PC-9 (cell line): ENCODE data around the gene CASQ1. TPM values are rescaled to one million over a fixed set of nuclear protein-coding genes. Genes with fewer than 3 reads are reported as not detected.

Experiments used
- BruUV-seq: library from RNA; stranded (reverse); fragments of 400-500 nt; replicated peaks from 2 replicates; lab custom pipeline; 2021; lab: Mats Ljungman, UMichigan
- CTCF ChIA-PET: fragments of 300-600 bp; sonication (Branson Sonifier 250); formaldehyde crosslinking; loops from one replicate; lab custom pipeline; 2022; ENCODE audit warnings: antibody characterized with exemption; lab: Charles Lee
- POLR2A ChIA-PET: fragments of 300-600 bp; sonication (Branson Sonifier 250); formaldehyde crosslinking; loops from one replicate; lab custom pipeline; 2022; ENCODE audit warnings: antibody characterized with exemption; ENCODE audit not compliant: unreplicated experiment; lab: Charles Lee
- DNase-seq, 2 experiments: peaks; one replicate each; pipeline versions ENCODE4 v3.0.0 to v3.0.0-alpha.2; 2015 to 2022; ENCODE audit warnings: mixed read lengths in 1 of 2
- H2AFZ ChIP-seq: fragments of 200-600 bp; sonication (generic); 2 replicates; pipeline ENCODE4 v1.8.1; 2017; ENCODE audit warnings: antibody characterized with exemption
- H3F3A ChIP-seq: fragments of 200-600 bp; sonication (generic); 2 replicates; pipeline ENCODE4 v1.8.1; 2017; ENCODE audit warnings: antibody characterized with exemption, mild to moderate bottlenecking, low read depth; ENCODE audit not compliant: insufficient read depth
- H3K27ac ChIP-seq: fragments of 200-600 bp; sonication (generic); 2 replicates; pipeline ENCODE4 v1.6.1; 2016; ENCODE audit warnings: mixed run types
- H3K27me3 ChIP-seq: fragments of 200-600 bp; sonication (generic); 2 replicates; pipeline ENCODE4 v1.6.1; 2016; ENCODE audit warnings: low read depth, mixed run types; ENCODE audit not compliant: insufficient read depth
- H3K36me3 ChIP-seq: fragments of 200-600 bp; sonication (generic); 2 replicates; pipeline ENCODE4 v1.6.1; 2016; ENCODE audit warnings: low read depth, mixed run types
- H3K4me1 ChIP-seq: fragments of 200-600 bp; sonication (generic); replicated peaks from 2 replicates; pipeline ENCODE4 v1.6.1; 2016; ENCODE audit warnings: mixed run types; ENCODE audit not compliant: insufficient read depth
- H3K4me2 ChIP-seq: fragments of 200-600 bp; sonication (generic); 2 replicates; pipeline ENCODE4 v1.6.1; 2017; ENCODE audit warnings: mixed run types
- H3K4me3 ChIP-seq: fragments of 200-600 bp; sonication (generic); 2 replicates; pipeline ENCODE4 v1.6.1; 2016; ENCODE audit warnings: mixed run types
- H3K79me2 ChIP-seq: fragments of 200-600 bp; sonication (generic); 2 replicates; pipeline ENCODE4 v1.6.1; 2017; ENCODE audit warnings: low read depth, mixed run types
- H3K9me2 ChIP-seq: fragments of 200-600 bp; sonication (generic); 2 replicates; pipeline ENCODE4 v1.8.1; 2017; ENCODE audit warnings: mild to moderate bottlenecking; ENCODE audit not compliant: insufficient read depth
- H3K9me3 ChIP-seq: fragments of 200-600 bp; sonication (generic); 2 replicates; pipeline ENCODE4 v1.8.1; 2016; ENCODE audit warnings: low read depth; ENCODE audit not compliant: insufficient read depth
- H4K20me1 ChIP-seq: fragments of 200-600 bp; sonication (generic); 2 replicates; pipeline ENCODE4 v1.8.1; 2017; ENCODE audit not compliant: insufficient read depth
- CTCF ChIP-seq: fragments of 200-600 bp; sonication (generic); conservative IDR thresholded peaks from 2 replicates; pipeline ENCODE4 v1.6.1; 2017; ENCODE audit warnings: mixed run types, antibody characterized with exemption, mild to moderate bottlenecking, moderate library complexity
- EZH2 ChIP-seq: fragments of 200-600 bp; sonication (generic); IDR thresholded peaks from 2 replicates; pipeline ENCODE4 v1.8.0; 2017; ENCODE audit warnings: antibody characterized with exemption, low read depth
- intact Hi-C: fragments of 100-400 bp; cut with micrococcal nuclease; formaldehyde crosslinking; loops from one replicate; pipeline ENCODE4 v1.10.0; 2022; ENCODE audit not compliant: unreplicated experiment
- total RNA-seq: library from RNA; stranded (reverse); gene quantifications from 2 replicates; pipeline ENCODE4 v1.2.3, GENCODE V29; 2021

CASQ1 gene
- total RNA-seq, 1 experiment from 2014 or later: not detected

DNA sequence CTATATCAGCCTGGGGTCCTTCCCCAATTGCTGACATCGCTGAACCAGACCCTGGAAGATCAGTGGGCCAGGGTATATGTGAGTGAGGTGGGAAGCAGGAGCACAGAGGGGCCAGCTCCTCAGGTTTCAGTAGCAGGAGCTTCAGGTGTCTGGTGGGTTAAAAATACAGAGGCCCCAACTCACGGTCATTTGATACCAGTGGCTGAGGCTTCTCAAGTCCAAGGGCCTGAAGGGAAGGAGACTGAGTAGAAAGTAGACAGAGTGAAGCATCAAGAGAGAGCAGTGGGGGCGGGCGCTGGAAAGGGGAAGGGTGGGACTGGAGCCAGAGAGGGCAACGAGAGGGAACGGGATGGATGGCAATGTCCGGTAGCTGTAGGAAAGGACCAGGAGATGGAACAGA, 2.0 kb upstream of the CASQ1 start:
- CTCF ChIA-PET: interaction anchor here (0.5 kb wide), 1 partner anchor 71 kb away, joined by 3 read pairs; no protein-coding TSS in a partner anchor
- no peaks in the 10 kb centered on the region for H3K27me3 ChIP-seq
- no peaks in the 10 kb centered on the region for H3K36me3 ChIP-seq
- no peaks in the 10 kb centered on the region for H3K79me2 ChIP-seq
- no peaks in the 10 kb centered on the region for H4K20me1 ChIP-seq
- no peak overlapping the region for H3K4me2 ChIP-seq
- no peak for DNase-seq
- H3K4me3 ChIP-seq: no peak overlapping the region
- POLR2A ChIA-PET: no interaction called here
- intact Hi-C loops: loop anchor here (1.0 kb wide), 1 partner anchor 74 kb away; no protein-coding TSS in a partner anchor
- no peak overlapping the region for H3K27ac ChIP-seq
- BruUV-seq: no TSS peak
- no peaks in the 10 kb centered on the region for H3K4me1 ChIP-seq
- TF ChIP-seq EZH2: no peak
- no peak for TF ChIP-seq CTCF
- no peaks in the 10 kb centered on the region for H3K9me2 ChIP-seq
- H2AFZ ChIP-seq: no peak overlapping the region
- no peaks in the 10 kb centered on the region for H3K9me3 ChIP-seq
- H3F3A ChIP-seq: no peaks in the 10 kb centered on the region

DNA sequence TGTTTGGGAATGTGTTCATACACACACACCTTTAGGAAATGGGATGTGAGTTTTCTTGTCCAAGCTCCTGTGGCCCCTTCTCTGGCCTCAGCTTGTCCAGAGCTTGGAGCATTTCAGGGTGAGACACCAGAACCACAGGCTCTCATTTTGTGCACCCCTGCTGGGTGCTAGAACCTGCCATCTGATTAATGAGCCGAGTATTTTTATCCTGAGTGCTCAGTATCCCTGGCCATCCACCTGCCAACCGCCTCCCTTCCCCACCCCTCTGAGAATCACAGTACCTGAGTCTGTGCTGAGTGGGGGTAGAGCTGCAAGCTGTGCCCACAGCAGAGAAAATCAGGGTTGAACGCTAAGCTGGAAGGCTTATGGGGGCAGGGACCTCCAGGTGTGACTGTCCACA, 1.4 kb downstream of the CASQ1 start:
- no peaks in the 10 kb centered on the region for H3K9me3 ChIP-seq
- no peaks in the 10 kb centered on the region for H3K27me3 ChIP-seq
- POLR2A ChIA-PET: no interaction called here
- DNase-seq: no peak
- no peaks in the 10 kb centered on the region for H3K4me1 ChIP-seq
- H3K36me3 ChIP-seq: no peaks in the 10 kb centered on the region
- TF ChIP-seq CTCF: no peak
- no peak for TF ChIP-seq EZH2
- no peak overlapping the region for H2AFZ ChIP-seq
- H3K79me2 ChIP-seq: no peaks in the 10 kb centered on the region
- no peak overlapping the region for H3K27ac ChIP-seq
- BruUV-seq: no TSS peak
- CTCF ChIA-PET: interaction anchor here (1.0 to 2.0 kb wide), 2 partner anchors 27 to 100 kb away, joined by 15 to 51 read pairs; no protein-coding TSS in a partner anchor
- intact Hi-C loops: loop anchor here (2.0 kb wide), 1 partner anchor 29 kb away; no protein-coding TSS in a partner anchor
- H3K4me3 ChIP-seq: no peak overlapping the region
- H4K20me1 ChIP-seq: no peaks in the 10 kb centered on the region
- H3K4me2 ChIP-seq: no peak overlapping the region
- no peaks in the 10 kb centered on the region for H3K9me2 ChIP-seq
- no peaks in the 10 kb centered on the region for H3F3A ChIP-seq

DNA sequence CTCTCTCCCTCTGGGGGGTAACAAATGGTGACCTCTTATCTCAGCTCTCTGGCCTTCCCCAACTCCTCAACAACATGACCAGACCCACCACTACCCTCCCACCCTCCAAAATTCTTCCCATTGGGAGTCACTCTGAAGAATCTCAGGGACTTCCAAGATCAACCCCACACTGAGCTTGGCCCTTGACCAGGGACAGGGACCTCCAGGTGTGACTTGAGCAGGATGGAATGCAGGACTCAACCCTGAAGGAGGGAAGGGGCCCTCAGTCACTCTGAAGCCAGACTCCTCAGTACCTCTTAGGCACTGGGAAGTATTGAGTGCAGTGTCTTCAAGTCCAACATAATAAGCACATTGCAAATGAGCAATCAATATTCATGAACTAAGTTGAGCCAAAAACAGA, 1.9 kb downstream of the CASQ1 start:
- Histone ChIP-seq H3F3A (no peaks in the 10 kb centered on the region), H3K9me2 (no peaks in the 10 kb centered on the region), H3K4me3 (no peak overlapping the region), H3K27ac (no peak overlapping the region), H2AFZ (no peak overlapping the region), H4K20me1 (no peaks in the 10 kb centered on the region), H3K9me3 (no peaks in the 10 kb centered on the region), H3K27me3 (no peaks in the 10 kb centered on the region), H3K36me3 (no peaks in the 10 kb centered on the region), H3K79me2 (no peaks in the 10 kb centered on the region), H3K4me2 (no peak overlapping the region), H3K4me1 (no peaks in the 10 kb centered on the region)
- TF ChIP-seq EZH2 (no peak), CTCF (no peak)
- ChIA-PET CTCF (interaction anchor here (0.6 to 2.0 kb wide), 5 partner anchors 20 to 99 kb away, joined by 3 to 51 read pairs (median 6); partner anchors contain the start of gene IGSF8), POLR2A (no interaction called here)
- intact Hi-C loops: loop anchor here (2.0 kb wide), 1 partner anchor 29 kb away; no protein-coding TSS in a partner anchor
- no peak for DNase-seq
- BruUV-seq: no TSS peak
